ENCODE data around the gene TAF7L.

Gene TAF7L

GRCh38 chrX:101220662-101221260 lies 70.4 kb downstream of the TAF7L start:
- no peaks in the 10 kb centered on the region for H3K27me3 ChIP-seq (ENCODE audit: insufficient read depth, low read length, poor library complexity)
- H4K20me1 ChIP-seq (ENCODE audit: insufficient read depth, low read length), result no peaks in the 10 kb centered on the region
- H3K4me1 ChIP-seq (ENCODE audit: insufficient read depth, low read length), result no peaks in the 10 kb centered on the region
- H3K79me2 ChIP-seq (ENCODE audit: insufficient read depth, low read length), result no peaks in the 10 kb centered on the region
- TF ChIP-seq CTCF (IDR thresholded peaks at IDR 0.05; ENCODE audit: borderline replicate concordance, extremely low read depth, low read length, poor library complexity, severe bottlenecking) (no peak), EZH2 (IDR thresholded peaks at IDR 0.05; ENCODE audit: borderline replicate concordance, low read depth, low read length, severe bottlenecking) (no peak)
- ATAC-seq (ENCODE audit: insufficient read depth, low read depth), result no peak
- H3K9me3 ChIP-seq (ENCODE audit: insufficient read depth, low read length, severe bottlenecking), result no peaks in the 10 kb centered on the region
- H3K4me3 ChIP-seq (ENCODE audit: low read depth in 1 of 2, low read length in 2 of 2), result no peak overlapping the region
- H3K36me3 ChIP-seq (ENCODE audit: insufficient read depth, low read length), result no peaks in the 10 kb centered on the region
- no peak overlapping the region for H2AFZ ChIP-seq (ENCODE audit: low read depth, low read length)
- H3K9ac ChIP-seq (ENCODE audit: low read depth, low read length), result no peak overlapping the region
- H3K4me2 ChIP-seq (ENCODE audit: insufficient read depth, low read length), result no peak overlapping the region
- DNase-seq, result no peak
- H3K27ac ChIP-seq (ENCODE audit: low read length), result no peak overlapping the region

- H2AFZ ChIP-seq (ENCODE audit: low read depth, low read length), result no peak overlapping the region
- H3K4me3 ChIP-seq (ENCODE audit: low read depth in 1 of 2, low read length in 2 of 2), result no peak overlapping the region
These were observed 71.2 kb downstream of the TAF7L start for GRCh38 chrX:101219864-101220346.

GRCh38 chrX:101219116-101219863 lies 71.8 kb downstream of the TAF7L start, which contains the start of gene DRP2:
DRP2 (plus strand) TSS chrX:101219786; CDS start chrX:101231648, 11,862 bp downstream.
- Histone ChIP-seq H3K4me2 (ENCODE audit: insufficient read depth, low read length) (no peak within 1 kb of the TSS), H3K27ac (ENCODE audit: low read length) (no peak within 1 kb of the TSS), H2AFZ (ENCODE audit: low read depth, low read length) (no peak within 1 kb of the TSS), H3K36me3 (ENCODE audit: insufficient read depth, low read length) (no peaks in the 10 kb centered on the region), H3K9ac (ENCODE audit: low read depth, low read length) (no peak within 1 kb of the TSS), H3K79me2 (ENCODE audit: insufficient read depth, low read length) (no peaks in the 10 kb centered on the region), H3K4me1 (ENCODE audit: insufficient read depth, low read length) (no peaks in the 10 kb centered on the region), H3K4me3 (ENCODE audit: low read depth in 1 of 2, low read length in 2 of 2) (no peak within 1 kb of the TSS), H3K27me3 (ENCODE audit: insufficient read depth, low read length, poor library complexity) (no peaks in the 10 kb centered on the region), H4K20me1 (ENCODE audit: insufficient read depth, low read length) (no peaks in the 10 kb centered on the region), H3K9me3 (ENCODE audit: insufficient read depth, low read length, severe bottlenecking) (no peaks in the 10 kb centered on the region)
- DNase-seq (no peak), ATAC-seq (ENCODE audit: insufficient read depth, low read depth) (no peak)
- TF ChIP-seq CTCF (IDR thresholded peaks at IDR 0.05; ENCODE audit: borderline replicate concordance, extremely low read depth, low read length, poor library complexity, severe bottlenecking) (no peak), EZH2 (IDR thresholded peaks at IDR 0.05; ENCODE audit: borderline replicate concordance, low read depth, low read length, severe bottlenecking) (no peak)

More at GRCh38 chrX:101219864-101220346, 71.2 kb downstream of the TAF7L start:
- H3K36me3 ChIP-seq (ENCODE audit: insufficient read depth, low read length), result no peaks in the 10 kb centered on the region
- TF ChIP-seq EZH2 (IDR thresholded peaks at IDR 0.05; ENCODE audit: borderline replicate concordance, low read depth, low read length, severe bottlenecking) (no peak), CTCF (IDR thresholded peaks at IDR 0.05; ENCODE audit: borderline replicate concordance, extremely low read depth, low read length, poor library complexity, severe bottlenecking) (no peak)
- ATAC-seq (ENCODE audit: insufficient read depth, low read depth) (no peak), DNase-seq (peak; percentile 8)
- no peaks in the 10 kb centered on the region for H4K20me1 ChIP-seq (ENCODE audit: insufficient read depth, low read length)
- H3K27me3 ChIP-seq (ENCODE audit: insufficient read depth, low read length, poor library complexity), result no peaks in the 10 kb centered on the region
- no peak overlapping the region for H3K27ac ChIP-seq (ENCODE audit: low read length)
- no peaks in the 10 kb centered on the region for H3K9me3 ChIP-seq (ENCODE audit: insufficient read depth, low read length, severe bottlenecking)
- no peak overlapping the region for H3K9ac ChIP-seq (ENCODE audit: low read depth, low read length)
- H3K4me2 ChIP-seq (ENCODE audit: insufficient read depth, low read length), result no peak overlapping the region
- H3K4me1 ChIP-seq (ENCODE audit: insufficient read depth, low read length), result no peaks in the 10 kb centered on the region
- H3K79me2 ChIP-seq (ENCODE audit: insufficient read depth, low read length), result no peaks in the 10 kb centered on the region
